SW 1271 (cell line): ENCODE measurements around the gene MYG1.
A peak's percentile ranks its signal among the peaks of the same experiment; 100 is the strongest.

Experiments used
- DNase-seq, 2 experiments: peaks; one replicate each; lab custom pipeline; 2025; lab: John Stamatoyannopoulos, UW

MYG1 gene, protein sequence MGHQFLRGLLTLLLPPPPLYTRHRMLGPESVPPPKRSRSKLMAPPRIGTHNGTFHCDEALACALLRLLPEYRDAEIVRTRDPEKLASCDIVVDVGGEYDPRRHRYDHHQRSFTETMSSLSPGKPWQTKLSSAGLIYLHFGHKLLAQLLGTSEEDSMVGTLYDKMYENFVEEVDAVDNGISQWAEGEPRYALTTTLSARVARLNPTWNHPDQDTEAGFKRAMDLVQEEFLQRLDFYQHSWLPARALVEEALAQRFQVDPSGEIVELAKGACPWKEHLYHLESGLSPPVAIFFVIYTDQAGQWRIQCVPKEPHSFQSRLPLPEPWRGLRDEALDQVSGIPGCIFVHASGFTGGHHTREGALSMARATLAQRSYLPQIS

DNA sequence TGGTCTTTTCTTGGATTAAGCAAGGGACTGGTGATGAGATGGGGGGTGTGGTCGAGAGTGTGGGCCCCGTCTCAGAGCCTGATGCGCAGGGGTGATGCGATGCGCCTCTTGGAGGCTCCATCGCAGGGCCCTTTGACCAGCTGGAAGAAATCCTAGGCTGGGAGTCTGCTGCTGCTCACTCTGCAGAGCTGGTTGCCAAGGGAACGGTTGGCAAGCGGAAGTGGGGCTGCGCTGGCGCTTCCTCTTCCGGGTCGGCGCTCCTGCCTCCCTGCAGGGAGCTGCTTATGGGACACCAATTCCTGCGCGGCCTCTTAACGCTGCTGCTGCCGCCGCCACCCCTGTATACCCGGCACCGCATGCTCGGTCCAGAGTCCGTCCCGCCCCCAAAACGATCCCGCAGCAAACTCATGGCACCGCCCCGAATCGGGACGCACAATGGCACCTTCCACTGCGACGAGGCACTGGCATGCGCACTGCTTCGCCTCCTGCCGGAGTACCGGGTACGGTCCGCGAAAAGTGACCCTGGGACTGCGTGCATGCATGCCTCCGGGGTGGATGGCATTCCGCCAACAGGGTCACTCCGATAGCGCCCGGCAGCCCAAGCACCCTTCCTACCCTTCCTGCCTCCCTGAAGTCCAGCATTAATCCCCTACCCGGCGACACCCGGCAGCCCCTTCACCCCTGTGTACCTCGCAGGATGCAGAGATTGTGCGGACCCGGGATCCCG is at the start of gene MYG1:
Gene MYG1 (plus strand): TSS at position 242 of the 727 bp plus-strand sequence. CDS start 43 bp downstream, at position 285.
- peak; percentile 87 to 92 for DNase-seq

DNA sequence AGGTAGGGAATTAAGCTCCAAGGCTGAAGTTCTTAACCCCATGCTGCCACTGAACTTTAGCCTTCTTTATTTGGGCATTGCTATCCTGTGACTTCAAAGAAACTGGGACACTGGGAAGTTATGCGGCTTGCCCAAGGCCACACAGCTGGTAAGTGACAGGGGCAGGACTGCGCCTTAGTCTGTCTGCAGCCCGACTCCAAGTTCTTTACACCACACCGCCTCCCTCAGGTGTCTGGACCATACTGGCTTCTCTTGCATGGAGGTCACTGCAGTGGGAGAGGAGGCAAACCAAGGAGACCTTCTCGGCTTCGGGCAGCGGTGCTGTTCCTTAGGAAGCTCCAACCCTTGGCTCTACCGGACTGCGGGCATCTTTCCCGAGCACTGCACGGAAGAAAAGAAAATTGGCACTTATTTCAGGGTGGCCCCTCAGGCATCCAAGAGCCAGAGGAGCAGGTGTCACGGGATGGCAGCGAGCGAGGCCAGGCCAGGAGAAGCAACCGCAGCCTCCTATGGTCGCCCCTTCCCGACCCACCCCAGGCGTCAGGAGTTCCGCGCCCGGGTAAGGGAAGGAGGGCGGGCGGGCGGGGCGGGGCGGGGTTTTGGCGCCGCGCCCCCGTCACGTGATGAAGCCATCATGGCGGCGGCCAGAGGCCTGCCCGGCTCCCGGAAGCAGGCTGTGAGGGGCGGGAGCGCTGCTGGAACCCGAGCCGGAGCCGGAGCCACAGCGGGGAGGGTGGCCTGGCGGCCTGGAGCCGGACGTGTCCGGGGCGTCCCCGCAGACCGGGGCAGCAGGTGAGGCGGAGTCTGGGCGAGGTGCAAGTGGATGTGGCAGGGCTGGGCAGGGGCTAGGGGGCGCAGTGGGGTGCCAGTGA is 47.8 kb upstream of the MYG1 start:
- peak; percentile 32 to 63 for DNase-seq

DNA sequence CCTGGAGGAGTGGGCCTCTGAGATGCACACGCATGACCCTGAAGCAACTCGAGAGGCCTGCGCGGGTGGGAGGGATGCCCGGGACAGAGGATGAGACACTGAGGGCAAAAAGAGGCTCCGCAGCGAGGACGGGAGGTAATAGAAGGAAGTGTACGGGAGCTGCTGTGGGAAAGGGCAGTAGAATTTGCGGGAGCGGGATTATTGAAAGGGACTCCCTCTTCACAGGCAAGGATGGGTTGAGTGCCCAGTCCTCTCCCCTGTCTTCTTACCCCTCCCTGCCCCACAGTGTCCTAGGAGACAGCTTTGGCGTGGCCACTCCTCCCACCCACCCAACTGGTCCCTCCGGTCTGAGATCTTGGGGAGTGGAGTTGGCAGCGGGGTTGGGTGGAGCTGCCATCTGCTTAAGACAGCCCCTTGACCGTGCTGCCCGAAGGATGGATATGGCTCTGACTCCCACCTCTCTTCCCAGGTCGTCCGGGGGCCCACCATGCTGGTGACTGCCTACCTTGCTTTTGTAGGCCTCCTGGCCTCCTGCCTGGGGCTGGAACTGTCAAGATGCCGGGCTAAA is 47.1 kb upstream of the MYG1 start:
- DNase-seq = peak in 1 of 2 experiments; percentile 45

DNA sequence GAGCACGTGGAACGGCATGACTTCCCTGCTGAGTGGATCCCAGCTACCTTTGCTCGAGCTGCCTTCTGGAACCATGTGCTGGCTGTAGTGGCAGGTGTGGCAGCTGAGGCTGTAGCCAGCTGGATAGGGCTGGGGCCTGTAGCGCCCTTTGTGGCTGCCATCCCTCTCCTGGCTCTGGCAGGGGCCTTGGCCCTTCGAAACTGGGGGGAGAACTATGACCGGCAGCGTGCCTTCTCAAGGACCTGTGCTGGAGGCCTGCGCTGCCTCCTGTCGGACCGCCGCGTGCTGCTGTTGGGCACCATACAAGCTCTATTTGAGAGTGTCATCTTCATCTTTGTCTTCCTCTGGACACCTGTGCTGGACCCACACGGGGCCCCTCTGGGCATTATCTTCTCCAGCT is 46.2 kb upstream of the MYG1 start:
- DNase-seq = no peak

DNA sequence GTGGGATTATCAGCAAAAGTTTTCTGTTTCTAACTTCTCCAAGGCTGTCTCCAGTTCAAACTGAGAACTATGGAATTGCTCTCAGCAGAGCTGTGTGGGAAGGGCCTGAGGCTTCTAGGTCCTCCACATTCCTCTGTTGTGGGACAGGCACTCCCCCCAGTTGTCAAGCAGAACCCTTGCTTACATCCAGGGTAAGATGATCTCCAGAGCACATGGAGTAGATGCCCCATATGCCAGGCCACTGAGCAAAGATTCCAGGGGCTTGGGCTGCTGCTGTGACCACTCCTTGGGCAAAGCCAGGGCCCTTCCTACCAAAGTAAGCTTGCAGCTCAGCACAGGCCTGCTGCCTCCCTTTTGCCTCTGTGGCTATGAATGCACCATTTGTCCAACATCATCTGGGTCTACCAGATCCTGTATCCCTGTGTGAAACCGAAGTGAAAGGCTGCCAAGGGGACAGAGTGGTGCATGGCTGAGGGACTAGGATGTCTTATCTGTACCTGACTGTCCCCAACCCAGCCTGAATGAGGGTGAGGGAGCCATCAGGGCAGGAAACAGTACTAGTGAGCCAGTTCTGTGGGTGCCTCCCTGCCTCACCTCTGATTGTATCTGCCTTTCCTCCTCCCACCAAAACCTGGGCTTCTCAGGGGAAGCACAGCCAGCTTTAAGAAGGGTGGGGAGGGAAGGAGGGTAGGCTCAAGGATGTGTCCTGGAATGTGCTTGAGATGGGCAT is 44.5 kb upstream of the MYG1 start:
- DNase-seq = no peak

DNA sequence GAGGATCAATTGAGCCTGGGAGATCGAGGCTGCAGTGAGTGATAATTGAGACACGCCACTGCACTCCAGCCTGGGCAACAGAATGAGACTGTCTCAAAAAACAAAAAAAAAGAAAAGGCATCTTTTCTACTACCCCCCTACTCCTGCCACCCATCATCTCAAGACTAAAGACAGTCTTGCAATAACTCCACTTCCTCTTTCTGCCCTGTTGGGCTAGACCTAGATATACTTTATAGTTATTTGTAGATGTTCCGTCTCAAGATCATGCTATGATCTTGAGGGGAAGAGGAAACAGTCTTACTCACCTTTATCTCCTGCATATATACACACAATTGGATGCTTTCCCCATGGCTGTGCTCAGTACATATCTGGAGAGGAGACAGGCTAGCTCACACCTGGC is 43.5 kb upstream of the MYG1 start:
- no peak for DNase-seq

DNA sequence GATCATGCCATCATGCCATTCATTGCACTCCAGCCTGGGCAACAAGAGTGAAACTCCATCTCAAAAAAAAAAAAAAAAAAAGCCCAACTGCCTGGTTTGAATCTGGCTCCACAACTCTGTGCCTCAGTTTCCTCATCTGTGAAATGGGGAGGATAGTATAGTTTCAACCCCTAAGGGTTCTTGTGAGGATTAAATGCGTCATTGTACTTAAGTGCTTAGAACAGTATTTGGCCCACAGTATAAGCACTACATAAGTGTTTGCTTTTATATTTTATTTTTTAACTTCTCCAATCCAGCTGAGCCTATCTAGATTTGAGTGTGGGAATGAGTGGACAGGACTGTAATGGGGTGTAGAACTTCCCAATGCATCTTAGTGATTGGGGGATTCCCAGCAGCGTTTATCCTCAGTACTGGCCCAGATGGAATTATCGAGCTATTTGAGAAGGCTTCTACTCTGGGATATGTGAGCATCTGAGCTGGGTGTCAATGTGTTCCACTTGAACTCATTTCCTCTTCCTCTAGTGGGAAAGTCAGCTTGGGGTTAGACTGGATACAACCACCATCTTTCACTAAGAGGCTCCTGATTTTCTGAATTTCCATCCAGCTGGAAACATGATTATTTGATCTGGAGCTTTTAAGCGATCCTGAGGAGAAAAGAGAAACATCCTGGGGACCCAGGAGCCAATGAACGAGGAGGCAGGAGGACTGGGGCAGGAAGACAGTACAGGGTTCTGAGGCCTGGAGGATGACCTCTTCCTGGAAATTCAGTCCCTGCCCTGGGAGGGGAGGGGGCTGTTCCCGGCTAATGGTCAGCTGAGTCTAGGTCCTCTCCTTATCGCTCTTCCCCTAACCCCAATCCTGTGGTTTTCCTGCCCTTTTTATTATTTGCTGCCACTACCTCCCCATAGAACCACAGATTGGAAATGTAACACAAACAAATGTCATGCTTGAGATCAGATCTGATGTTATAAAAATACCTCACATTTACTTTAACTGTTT is 40.7 kb upstream of the MYG1 start:
- DNase-seq = no peak

DNA sequence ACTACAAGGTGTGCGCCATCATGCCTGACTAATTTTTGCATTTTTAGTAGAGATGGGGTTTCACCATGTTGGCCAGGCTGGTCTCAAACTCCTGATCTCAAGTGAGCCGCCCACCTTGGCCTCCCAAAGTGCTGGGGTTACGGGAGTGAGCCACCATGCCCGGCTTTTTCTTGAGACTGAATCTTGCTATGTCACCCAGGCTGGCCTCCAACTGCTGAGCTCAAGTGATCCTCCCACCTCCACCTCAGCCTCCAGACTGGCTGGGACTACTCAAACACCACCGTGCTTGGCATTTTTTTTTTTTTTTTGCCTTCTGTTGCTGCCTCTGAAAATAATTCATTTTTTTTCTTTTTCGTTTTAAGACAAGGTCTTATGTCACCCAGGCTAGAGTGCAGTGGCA is 39.6 kb upstream of the MYG1 start:
- DNase-seq = no peak

DNA sequence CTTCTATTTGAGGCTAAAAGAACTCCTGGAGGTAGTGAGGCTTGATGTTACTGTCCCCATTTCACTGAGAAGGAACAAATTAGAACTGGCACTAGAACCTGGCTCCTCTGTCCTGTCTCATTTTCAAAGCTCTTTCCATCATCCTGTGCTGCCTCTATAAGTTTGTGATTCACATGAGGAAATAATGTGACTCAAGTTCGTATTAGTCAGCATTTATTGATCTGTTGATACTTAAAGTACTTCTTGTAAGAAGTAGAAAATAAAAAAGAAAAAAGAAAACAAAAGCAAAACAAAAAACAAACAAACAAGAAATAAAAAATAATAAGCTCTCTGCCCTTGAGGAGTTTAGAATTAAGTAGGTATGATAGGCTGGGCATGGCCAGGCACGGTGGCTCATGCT is 33.7 kb upstream of the MYG1 start:
- no peak for DNase-seq

DNA sequence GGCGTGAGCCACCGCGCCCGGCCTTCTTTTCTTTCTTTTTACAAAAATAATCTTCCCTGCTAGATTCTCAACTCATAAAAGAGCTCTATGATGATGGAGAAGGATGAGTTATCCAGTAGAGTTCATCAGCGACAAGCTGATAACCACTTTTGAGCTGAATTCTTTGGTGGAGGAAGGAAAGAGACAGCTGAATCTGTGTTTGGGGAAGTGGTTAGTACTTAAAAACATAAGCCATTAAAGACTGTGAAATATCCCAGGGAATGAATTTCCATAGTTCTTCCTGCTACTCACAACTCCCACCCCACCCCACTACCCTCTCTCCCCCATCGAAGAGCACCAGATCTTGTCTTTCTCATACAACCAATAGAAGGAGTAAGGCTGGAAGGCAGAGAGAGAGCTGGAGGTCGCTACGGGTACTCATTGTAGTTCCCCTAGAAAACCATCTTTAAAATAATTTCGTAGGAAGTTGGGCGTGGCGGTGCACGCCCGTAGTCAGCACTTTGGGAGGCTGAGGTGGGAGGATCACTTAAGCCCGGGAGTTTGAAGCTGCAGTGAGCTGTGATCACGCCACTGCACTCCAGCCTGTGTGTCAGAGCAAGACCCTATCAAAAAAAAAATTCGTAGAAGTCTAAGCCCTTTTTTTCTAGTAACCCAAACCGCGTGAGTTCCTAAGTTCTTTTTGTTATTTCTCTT is 32.0 kb upstream of the MYG1 start:
- no peak for DNase-seq

DNA sequence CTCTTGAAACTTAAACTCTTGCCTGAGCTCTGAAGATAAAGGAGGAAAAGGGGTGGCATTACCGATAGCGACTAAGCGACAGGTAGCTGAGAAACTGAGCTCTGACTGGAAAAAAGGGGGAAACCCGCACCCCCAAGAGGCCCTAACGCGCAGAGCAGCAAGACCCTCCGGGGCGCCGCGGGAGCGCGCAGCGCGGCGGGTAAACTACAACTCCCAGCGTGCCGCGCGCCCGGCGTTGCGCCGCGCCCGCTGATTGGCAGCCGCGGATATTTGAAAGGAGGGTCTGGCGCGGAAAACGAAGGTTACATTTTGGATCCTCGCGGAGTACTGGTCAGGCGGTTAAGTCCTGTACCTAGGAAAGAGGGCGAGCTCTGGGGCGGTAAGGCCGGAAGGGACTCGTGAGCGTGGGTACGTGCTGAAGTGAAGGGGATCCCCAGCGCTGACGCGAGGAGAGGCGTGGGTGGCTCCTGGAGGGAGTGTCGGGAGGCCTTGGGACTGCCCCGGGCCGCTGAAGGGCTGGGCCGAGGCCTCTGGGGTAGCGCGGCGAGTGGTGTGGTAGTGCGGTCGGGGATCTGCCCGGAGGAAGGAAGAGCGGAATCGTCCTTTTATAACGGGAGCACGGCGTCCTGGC is 31.4 kb upstream of the MYG1 start, which contains the start of gene ESPL1:
Gene ESPL1 (plus strand): TSS at position 301 of the 631 bp plus-strand sequence. CDS start 468 bp downstream, outside the sequence.
- peak in 1 of 2 experiments; percentile 66 for DNase-seq

DNA sequence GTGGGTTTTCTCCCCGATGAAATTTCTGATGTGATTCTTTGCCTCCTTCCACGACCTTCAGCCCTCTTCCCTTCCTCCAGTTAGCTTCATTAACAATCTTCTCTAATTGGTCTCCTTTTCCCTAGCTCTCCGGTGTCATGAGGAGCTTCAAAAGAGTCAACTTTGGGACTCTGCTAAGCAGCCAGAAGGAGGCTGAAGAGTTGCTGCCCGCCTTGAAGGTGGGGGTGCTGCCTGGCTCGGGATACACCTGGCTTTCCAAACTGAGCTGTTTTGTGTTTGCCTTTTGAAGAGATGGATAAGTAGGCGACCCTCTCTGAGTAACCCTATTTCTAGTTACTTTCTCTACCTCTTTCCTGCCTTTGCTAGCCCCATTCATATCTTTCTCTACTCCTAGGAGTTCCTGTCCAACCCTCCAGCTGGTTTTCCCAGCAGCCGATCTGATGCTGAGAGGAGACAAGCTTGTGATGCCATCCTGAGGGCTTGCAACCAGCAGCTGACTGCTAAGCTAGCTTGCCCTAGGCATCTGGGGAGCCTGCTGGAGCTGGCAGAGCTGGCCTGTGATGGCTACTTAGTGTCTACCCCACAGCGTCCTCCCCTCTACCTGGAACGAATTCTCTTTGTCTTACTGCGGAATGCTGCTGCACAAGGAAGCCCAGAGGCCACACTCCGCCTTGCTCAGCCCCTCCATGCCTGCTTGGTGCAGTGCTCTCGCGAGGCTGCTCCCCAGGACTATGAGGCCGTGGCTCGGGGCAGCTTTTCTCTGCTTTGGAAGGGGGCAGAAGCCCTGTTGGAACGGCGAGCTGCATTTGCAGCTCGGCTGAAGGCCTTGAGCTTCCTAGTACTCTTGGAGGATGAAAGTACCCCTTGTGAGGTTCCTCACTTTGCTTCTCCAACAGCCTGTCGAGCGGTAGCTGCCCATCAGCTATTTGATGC is 30.6 kb upstream of the MYG1 start:
- DNase-seq = no peak

DNA sequence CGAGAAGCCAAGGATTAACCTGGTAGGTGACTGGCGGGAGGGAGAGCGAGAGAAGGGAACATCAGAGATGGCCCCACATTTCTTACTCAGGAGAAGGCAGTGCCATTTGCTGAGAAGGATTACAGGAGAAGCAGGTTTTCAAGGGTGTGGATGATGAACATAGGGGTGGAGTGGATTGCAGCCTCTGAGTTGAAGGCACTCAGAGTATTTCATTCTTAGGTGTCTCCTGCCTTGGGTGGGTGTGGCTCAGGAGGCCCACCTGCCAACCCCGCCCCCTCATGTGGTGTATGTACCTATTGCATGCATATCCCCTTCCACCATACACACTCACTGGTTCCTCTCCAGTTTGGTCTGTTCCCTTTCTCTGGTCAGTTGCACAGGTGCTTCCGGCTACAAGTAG is 25.1 kb upstream of the MYG1 start:
- no peak for DNase-seq

DNA sequence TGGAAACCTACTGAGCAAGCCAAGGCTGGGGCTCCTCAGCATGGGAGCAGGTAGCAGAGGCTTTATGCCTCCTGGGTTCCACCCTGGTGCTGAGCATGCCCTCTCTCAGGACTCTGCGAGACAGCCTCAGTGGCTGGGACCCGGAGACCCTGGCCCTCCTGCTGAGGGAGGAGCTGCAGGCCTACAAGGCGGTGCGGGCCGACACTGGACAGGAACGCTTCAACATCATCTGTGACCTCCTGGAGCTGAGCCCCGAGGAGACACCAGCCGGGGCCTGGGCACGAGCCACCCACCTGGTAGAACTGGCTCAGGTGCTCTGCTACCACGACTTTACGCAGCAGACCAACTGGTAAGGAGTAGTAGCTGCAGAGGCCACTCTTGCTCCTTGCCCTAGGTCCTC is 23.0 kb upstream of the MYG1 start:
- no peak for DNase-seq

DNA sequence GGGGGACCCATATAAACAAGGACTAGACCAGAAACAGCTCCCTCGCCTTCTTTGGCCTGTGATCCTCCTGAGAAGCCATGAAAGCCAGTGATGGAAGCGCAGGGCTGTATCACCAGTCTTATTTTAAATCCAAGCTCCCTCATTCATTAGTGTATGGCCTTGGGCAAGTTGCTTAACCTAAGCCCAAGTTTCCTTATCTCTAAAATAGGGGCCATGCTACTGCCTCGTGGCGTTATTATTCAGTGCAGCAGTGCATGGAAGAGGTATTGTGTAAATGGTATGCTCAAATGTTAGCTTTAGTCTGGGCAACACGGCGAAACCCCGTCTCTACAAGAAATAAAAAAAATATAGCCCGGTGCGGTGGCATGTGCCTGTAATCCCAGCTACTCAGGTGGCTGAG is 21.5 kb upstream of the MYG1 start:
- DNase-seq = no peak

DNA sequence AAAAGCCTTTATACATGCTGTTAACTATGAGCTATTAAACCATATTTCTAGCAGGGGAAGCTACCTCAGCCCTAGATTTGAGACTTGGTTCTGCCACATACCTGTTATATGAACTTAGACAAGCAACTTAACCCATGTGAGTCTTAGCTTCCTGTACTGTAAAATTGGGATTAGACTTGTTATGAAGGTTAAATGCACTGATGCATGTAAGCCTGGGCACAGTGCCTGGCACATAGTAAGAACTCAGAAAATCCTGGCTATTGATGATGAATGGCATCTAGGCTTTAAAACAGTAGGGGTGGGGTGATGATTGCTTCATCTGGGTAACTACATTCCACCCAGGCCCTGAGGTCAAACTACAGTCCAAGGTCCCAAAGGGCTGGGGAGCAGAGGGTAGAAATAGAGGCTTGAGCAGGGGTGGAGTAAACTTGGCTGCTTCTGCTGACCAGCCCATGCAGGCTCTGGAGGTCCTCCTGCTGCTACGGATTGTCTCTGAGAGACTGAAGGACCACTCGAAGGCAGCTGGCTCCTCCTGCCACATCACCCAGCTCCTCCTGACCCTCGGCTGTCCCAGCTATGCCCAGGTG is 20.1 kb upstream of the MYG1 start:
- no peak for DNase-seq

DNA sequence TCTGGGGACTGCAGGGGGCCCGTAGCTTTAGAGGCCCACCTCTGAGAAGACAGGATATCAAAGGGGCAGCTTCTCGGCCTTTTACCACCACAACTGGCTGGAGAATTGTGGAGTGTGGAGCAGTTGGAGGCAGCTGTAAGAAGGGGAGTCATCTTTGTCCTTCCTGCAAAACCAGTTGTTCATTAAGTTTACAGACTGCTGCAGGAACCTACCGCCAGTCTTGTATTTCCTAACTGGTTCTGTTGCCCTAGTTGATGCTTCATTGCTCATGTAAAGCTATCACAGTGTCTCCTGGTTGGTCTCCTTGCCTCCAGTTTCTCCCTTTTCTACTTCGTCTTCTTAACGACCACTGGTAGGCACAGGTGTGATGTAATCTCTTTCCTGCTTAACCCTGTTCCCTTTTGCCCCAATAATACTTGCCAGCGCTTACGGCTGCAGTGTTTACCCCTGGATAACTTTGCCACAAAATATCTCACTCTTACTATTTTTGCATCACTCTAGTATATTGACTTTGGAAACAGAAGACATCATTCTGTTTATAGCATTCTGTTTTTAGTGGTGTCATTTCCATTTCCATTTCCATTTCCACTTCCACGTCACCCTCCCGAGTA is 19.5 kb upstream of the MYG1 start:
- DNase-seq = no peak
